Suprapubic skin (tissue), 4 donors: ENCODE measurements around the gene NIPAL1.

Experiments used
- CTCF ChIP-seq, 2 donors: fragments of 200-600 bp in 1 of 2; fragments of 450-650 bp in 1 of 2; sonication (generic) in 1 of 2; IDR thresholded peaks; one replicate each; pipeline ENCODE4 v1.5.1; 2016 to 2019; ENCODE audit warnings: antibody characterized with exemption in 2 of 2, mild to moderate bottlenecking in 1 of 2, moderate library complexity in 1 of 2
- POLR2A ChIP-seq, 2 donors: fragments of 450-650 bp; IDR thresholded peaks; one replicate each; pipeline ENCODE4 v1.6.1; 2017; ENCODE audit warnings: antibody characterized with exemption in 2 of 2, mild to moderate bottlenecking in 2 of 2, moderate library complexity in 2 of 2
- POLR2AphosphoS5 ChIP-seq, 3 donors: sonication (generic); formaldehyde crosslinking; IDR thresholded peaks; one replicate each; pipeline ENCODE4 v1.6.1; 2017; ENCODE audit warnings: antibody characterized with exemption in 3 of 3

- TF ChIP-seq POLR2AphosphoS5 (IDR thresholded peaks at IDR 0.05) (no peak), CTCF (IDR thresholded peaks at IDR 0.05) (no peak), POLR2A (IDR thresholded peaks at IDR 0.05) (no peak)
Observed at GRCh38 chr4:47990145-47990544, 26.4 kb upstream of the NIPAL1 start.
